HepG2 (cell line): ENCODE results near the gene KCND3. TPM values are rescaled to one million over a fixed set of nuclear protein-coding genes. Genes with fewer than 3 reads are reported as not detected.

ENCODE experiments used
- ATAC-seq: fragments of 200-7000 bp; cut with Tn5 transposase; 3 replicates; pipeline ENCODE4 v1.9.1; 2020; ENCODE audit warnings: mild to moderate bottlenecking, moderate library complexity
- BruUV-seq: library from RNA; stranded (reverse); fragments of 400-500 nt; replicated peaks from 2 replicates; lab custom pipeline; 2021; lab: Mats Ljungman, UMichigan
- CTCF ChIA-PET: fragments of 300-600 bp; formaldehyde crosslinking; extraction: SDS; loops from one replicate; lab custom pipeline; 2021; ENCODE audit warnings: low total read pairs, inconsistent platforms, low intra/inter-chr PET ratio; lab: Yijun Ruan, JAX
- POLR2A ChIA-PET: fragments of 350-600 bp; sonication (Branson Sonifier 250); formaldehyde crosslinking; loops from one replicate; lab custom pipeline; 2020; ENCODE audit warnings: antibody characterized with exemption, inconsistent platforms; lab: Yijun Ruan, JAX
- DNase-seq: peaks from one replicate; pipeline ENCODE4 v3.0.0-alpha.2; 2015; ENCODE audit warnings: low spot score
- FAIRE-seq: peaks from 3 replicates; lab custom pipeline; 2011; peaks lifted over from hg19 to GRCh38; lab: Jason Lieb, UNC
- H2AFZ ChIP-seq: one replicate; pipeline ENCODE4 v1.6.1; 2011; ENCODE audit warnings: low read length, inconsistent platforms
- H3K27ac ChIP-seq: fragments of 300-600 bp; 3 replicates; pipeline ENCODE4 v1.8.0; 2011; ENCODE audit warnings: mixed run types, mild to moderate bottlenecking, mixed read lengths, low read length, inconsistent platforms; ENCODE audit not compliant: insufficient read depth; ENCODE audit errors: extremely low read length
- H3K27me3 ChIP-seq, 2 experiments: fragments of 200-600 bp in 1 of 2; 2 replicates in 1 of 2; 3 replicates in 1 of 2; pipeline versions ENCODE4 v1.6.0 to v1.8.0; 2011; ENCODE audit warnings: low read length in 2 of 2, mild to moderate bottlenecking in 2 of 2, moderate library complexity in 2 of 2, inconsistent platforms in 1 of 2; ENCODE audit not compliant: insufficient read depth in 2 of 2, control insufficient read depth in 1 of 2
- H3K36me3 ChIP-seq, 2 experiments: fragments of 200-600 bp in 1 of 2; replicated peaks in 1 of 2; 2 replicates in 1 of 2; 3 replicates in 1 of 2; pipeline versions ENCODE4 v1.5.1 to v1.8.0; 2011; ENCODE audit warnings: low read length in 2 of 2, inconsistent platforms in 1 of 2; ENCODE audit not compliant: insufficient read depth in 2 of 2, control insufficient read depth in 1 of 2
- H3K4me1 ChIP-seq: 2 replicates; pipeline ENCODE4 v1.5.1; 2012; ENCODE audit warnings: low read length, inconsistent platforms; ENCODE audit not compliant: insufficient read depth
- H3K4me2 ChIP-seq: 2 replicates; pipeline ENCODE4 v1.6.0; 2011; ENCODE audit warnings: low read depth, low read length, inconsistent platforms
- H3K4me3 ChIP-seq, 3 experiments: fragments of 200-600 bp in 1 of 3; sonication (generic), shearing (Covaris generic) in 1 of 3; replicated peaks in 1 of 3; 2 replicates each; pipeline ENCODE4 v1.5.1; 2011 to 2016; ENCODE audit warnings: low read length in 3 of 3, inconsistent platforms in 2 of 3, low read depth in 2 of 3, mild to moderate bottlenecking in 2 of 3, control low read depth in 1 of 3, mixed read lengths in 1 of 3; ENCODE audit not compliant: insufficient read depth in 1 of 3
- H3K79me2 ChIP-seq: one replicate; pipeline ENCODE4 v1.6.1; 2011; ENCODE audit warnings: low read length, inconsistent platforms; ENCODE audit not compliant: insufficient read depth
- H3K9ac ChIP-seq: 2 replicates; pipeline ENCODE4 v1.6.0; 2011; ENCODE audit warnings: mild to moderate bottlenecking, low read depth, low read length, inconsistent platforms; ENCODE audit not compliant: insufficient read depth
- H3K9me3 ChIP-seq: 2 replicates; pipeline ENCODE4 v1.5.1; 2012; ENCODE audit warnings: mild to moderate bottlenecking, low read length
- H4K20me1 ChIP-seq: 2 replicates; pipeline ENCODE4 v1.6.0; 2011; ENCODE audit warnings: inconsistent platforms, mild to moderate bottlenecking, low read length, moderate library complexity; ENCODE audit not compliant: insufficient read depth
- HMGXB3 ChIP-seq: sonication (generic); formaldehyde crosslinking; IDR thresholded peaks from 2 replicates; pipeline ENCODE4 v1.4.0; 2020; ENCODE audit warnings: missing genetic modification reagents, borderline replicate concordance
- POLR2A ChIP-seq, 2 experiments: IDR thresholded peaks; 2 replicates each; pipeline ENCODE4 v1.6.1; 2011; ENCODE audit warnings: low read depth in 2 of 2, low read length in 2 of 2, mild to moderate bottlenecking in 1 of 2, moderate library complexity in 1 of 2; ENCODE audit not compliant: insufficient read depth in 1 of 2
- RFX5 ChIP-seq: IDR thresholded peaks from 2 replicates; pipeline ENCODE4 v1.6.1; 2011; ENCODE audit warnings: low read depth, low read length, improper control_type of control experiment
- ZNF543 ChIP-seq: sonication (generic); formaldehyde crosslinking; IDR thresholded peaks from 2 replicates; pipeline ENCODE4 v1.4.0; 2020; ENCODE audit warnings: mild to moderate bottlenecking, missing genetic modification reagents
- WGBS: methylation state at CpG from one replicate; pipeline ENCODE4 v1.1.6; 2017; ENCODE audit warnings: low lambda C conversion rate; 5-methylcytosine and 5-hydroxymethylcytosine counted together
- in situ Hi-C: cut with HindIII; loops from 2 replicates; pipeline ENCODE4 v1.10.0; 2017; ENCODE audit warnings: low pct_unique_long_range_greater_than_20kb; ENCODE audit not compliant: extremely low pct_ligation_motif_present
- intact Hi-C: fragments of 100-400 bp; cut with micrococcal nuclease; formaldehyde crosslinking; loops from one replicate; pipeline ENCODE4 v1.10.0; 2022; ENCODE audit not compliant: unreplicated experiment
- polyA plus RNA-seq, 8 experiments: library from polyadenylated mRNA; depleted of rRNA in 3 of 8; stranded (reverse) in 7 of 8; unstranded in 1 of 8; fragments of >200 nt; fragmentation: Illumina TruSeq in 4 of 8; extraction: Trizol in 4 of 8; gene quantifications; 2 replicates each; pipeline versions ENCODE4 v1.2.1 to v1.2.3, GENCODE V29; 2011 to 2016; ENCODE audit warnings: low read depth in 4 of 8, missing spikeins in 1 of 8, mixed read lengths in 1 of 8; ENCODE audit not compliant: insufficient read depth in 1 of 8
- total RNA-seq, 5 experiments: library from RNA; depleted of rRNA; stranded (reverse); fragments of >200 nt; fragmentation: Illumina TruSeq; extraction: Trizol; gene quantifications; 2 replicates each; pipeline ENCODE4 v1.2.3, GENCODE V29; 2016; ENCODE audit warnings: low read depth in 1 of 5

The KCND3 gene
- total and polyA plus RNA-seq, 2 of the 13 experiments (the other 11 are each of a cell fraction or from before 2014, with no cell fraction given) = 0.04 TPM; not detected in 1

DNA sequence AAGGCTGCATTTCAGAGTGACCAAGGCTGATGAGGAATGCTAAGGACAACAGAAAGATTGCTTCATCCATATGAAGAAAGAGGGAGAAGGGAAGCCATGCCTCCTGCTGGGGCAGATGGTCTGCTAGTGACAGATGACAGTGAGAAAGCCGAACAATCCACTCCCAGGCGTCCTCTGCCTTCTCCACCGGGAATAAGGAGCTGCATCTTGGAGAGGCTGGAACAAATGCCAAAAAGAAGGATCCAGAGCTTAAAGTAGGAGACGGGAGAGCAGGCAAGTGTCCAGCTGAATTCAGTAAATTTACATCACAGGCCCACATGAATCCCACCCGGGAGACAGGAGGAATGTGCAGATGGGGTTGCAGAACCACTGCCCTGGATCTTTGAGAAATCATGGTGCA, 200.3 kb downstream of the KCND3 start:
- Histone ChIP-seq H3K27me3 (peaks cover 1 to 44% of the 10 kb centered on the region in 2 experiments; a peak in 3 of 5 replicates), H3K4me3 (no peak overlapping the region), H3K4me1 (peaks cover 9% of the 10 kb centered on the region; the same call in 1 of the 2 replicates), H3K9ac (no peak overlapping the region), H3K36me3 (no peaks in the 10 kb centered on the region), H4K20me1 (no peaks in the 10 kb centered on the region), H3K9me3 (no peaks in the 10 kb centered on the region), H2AFZ (no peak overlapping the region), H3K27ac (no peak overlapping the region), H3K4me2 (no peak overlapping the region), H3K79me2 (no peaks in the 10 kb centered on the region)
- in situ Hi-C loops (no loop called here), intact Hi-C loops (no loop called here)
- TF ChIP-seq HMGXB3 (CRISPR knock-in tag) = no peak
- no peak for TF ChIP-seq POLR2A (IDR thresholded peaks at IDR 0.05; ENCODE audit: insufficient read depth in 1 of 2, low read depth in 2 of 2, low read length in 2 of 2)
- TF ChIP-seq ZNF543 = no peak
- peak; percentile 79 for TF ChIP-seq RFX5
- POLR2A ChIA-PET = no interaction called here
- WGBS = 0% methylated on average over 5 of the region's 5 CpGs
- no peak for ATAC-seq
- no peak for FAIRE-seq
- CTCF ChIA-PET = no interaction called here
- no TSS peak for BruUV-seq
- DNase-seq = no peak
